ENCODE measurements around the gene DNM3.

DNM3 gene

GRCh38 chr1:171841931-171842761 is 848 bp downstream of the DNM3 start:
- no peaks in the 10 kb centered on the region for H3K9me3 ChIP-seq (ENCODE audit: insufficient read depth, low read length)
- no peaks in the 10 kb centered on the region for H3K79me2 ChIP-seq (ENCODE audit: insufficient read depth, low read length)
- no peaks in the 10 kb centered on the region for H3K27me3 ChIP-seq (ENCODE audit: low read length)
- peak overlapping the region; percentile 53 for H3K4me3 ChIP-seq (ENCODE audit: insufficient read depth, low read length, poor library complexity, severe bottlenecking)
- no peaks in the 10 kb centered on the region for H3K36me3 ChIP-seq (ENCODE audit: low read length)
- H3K27ac ChIP-seq (ENCODE audit: low read depth, low read length) = no peak overlapping the region
- peak overlapping the region; percentile 67 for H2AFZ ChIP-seq (ENCODE audit: low read depth, low read length, severe bottlenecking)
- peak overlapping the region; percentile 52 for H3K4me2 ChIP-seq (ENCODE audit: low read depth, low read length, poor library complexity, severe bottlenecking)
- H3F3A ChIP-seq (ENCODE audit: insufficient read depth) = no peaks in the 10 kb centered on the region
- TF ChIP-seq CTCF (IDR thresholded peaks at IDR 0.05; ENCODE audit: insufficient read depth, low read length, poor library complexity, severe bottlenecking) = no peak
- no peak for TF ChIP-seq EZH2phosphoT487 (conservative IDR thresholded peaks at IDR 0.05; ENCODE audit: low read length)
- no peaks in the 10 kb centered on the region for H3K9me2 ChIP-seq (replicated peaks; ENCODE audit: insufficient read depth, low read length)
- H3K9ac ChIP-seq (ENCODE audit: low read length) = peak overlapping the region; percentile 53
- no peaks in the 10 kb centered on the region for H4K20me1 ChIP-seq (ENCODE audit: low read depth, low read length)

GRCh38 chr1:171844381-171844780 is 3.1 kb downstream of the DNM3 start:
- no peak overlapping the region for H3K9ac ChIP-seq (ENCODE audit: low read length)
- no peaks in the 10 kb centered on the region for H3F3A ChIP-seq (ENCODE audit: insufficient read depth)
- no peaks in the 10 kb centered on the region for H3K36me3 ChIP-seq (ENCODE audit: low read length)
- H3K79me2 ChIP-seq (ENCODE audit: insufficient read depth, low read length) = no peaks in the 10 kb centered on the region
- H3K27ac ChIP-seq (ENCODE audit: low read depth, low read length) = no peak overlapping the region
- no peak overlapping the region for H3K4me3 ChIP-seq (ENCODE audit: insufficient read depth, low read length, poor library complexity, severe bottlenecking)
- H3K9me3 ChIP-seq (ENCODE audit: insufficient read depth, low read length) = no peaks in the 10 kb centered on the region
- no peak overlapping the region for H2AFZ ChIP-seq (ENCODE audit: low read depth, low read length, severe bottlenecking)
- H4K20me1 ChIP-seq (ENCODE audit: low read depth, low read length) = no peaks in the 10 kb centered on the region
- no peak for TF ChIP-seq CTCF (IDR thresholded peaks at IDR 0.05; ENCODE audit: insufficient read depth, low read length, poor library complexity, severe bottlenecking)
- TF ChIP-seq EZH2phosphoT487 (conservative IDR thresholded peaks at IDR 0.05; ENCODE audit: low read length) = no peak
- H3K9me2 ChIP-seq (replicated peaks; ENCODE audit: insufficient read depth, low read length) = no peaks in the 10 kb centered on the region
- H3K27me3 ChIP-seq (ENCODE audit: low read length) = no peaks in the 10 kb centered on the region
- no peak overlapping the region for H3K4me2 ChIP-seq (ENCODE audit: low read depth, low read length, poor library complexity, severe bottlenecking)

- TF ChIP-seq CTCF (IDR thresholded peaks at IDR 0.05; ENCODE audit: insufficient read depth, low read length, poor library complexity, severe bottlenecking) (no peak), EZH2phosphoT487 (conservative IDR thresholded peaks at IDR 0.05; ENCODE audit: low read length) (no peak)
- no peak overlapping the region for H3K4me2 ChIP-seq (ENCODE audit: low read depth, low read length, poor library complexity, severe bottlenecking)
Measured at GRCh38 chr1:171845998-171846397, 4.7 kb downstream of the DNM3 start.

More at GRCh38 chr1:171845998-171846397, 4.7 kb downstream of the DNM3 start:
- H3K9me2 ChIP-seq (replicated peaks; ENCODE audit: insufficient read depth, low read length) = no peaks in the 10 kb centered on the region
- H3K4me3 ChIP-seq (ENCODE audit: insufficient read depth, low read length, poor library complexity, severe bottlenecking) = no peak overlapping the region
- no peak overlapping the region for H2AFZ ChIP-seq (ENCODE audit: low read depth, low read length, severe bottlenecking)
- H3K9me3 ChIP-seq (ENCODE audit: insufficient read depth, low read length) = no peaks in the 10 kb centered on the region
- no peaks in the 10 kb centered on the region for H4K20me1 ChIP-seq (ENCODE audit: low read depth, low read length)
- no peak overlapping the region for H3K9ac ChIP-seq (ENCODE audit: low read length)
- no peaks in the 10 kb centered on the region for H3K27me3 ChIP-seq (ENCODE audit: low read length)
- H3F3A ChIP-seq (ENCODE audit: insufficient read depth) = no peaks in the 10 kb centered on the region
- no peaks in the 10 kb centered on the region for H3K79me2 ChIP-seq (ENCODE audit: insufficient read depth, low read length)
- no peak overlapping the region for H3K27ac ChIP-seq (ENCODE audit: low read depth, low read length)
- no peaks in the 10 kb centered on the region for H3K36me3 ChIP-seq (ENCODE audit: low read length)
